IMR-90 (cell line): ENCODE data around the gene ABL1.

Experiments
- BHLHE40 ChIP-seq: fragments of 150-350 bp; IDR thresholded peaks from 2 replicates; pipeline ENCODE4 v1.6.1; 2016; ENCODE audit warnings: mild to moderate bottlenecking, low read depth, low read length
- CHD1 ChIP-seq: IDR thresholded peaks from 2 replicates; pipeline ENCODE4 v1.6.1; 2012; ENCODE audit warnings: low read depth, low read length, improper control_type of control experiment
- CTCF ChIP-seq: conservative IDR thresholded peaks from 2 replicates; pipeline ENCODE4 v1.5.1; 2012; ENCODE audit warnings: mild to moderate bottlenecking, low read depth, low read length, improper control_type of control experiment
- FOS ChIP-seq: fragments of 150-350 bp; IDR thresholded peaks from 2 replicates; pipeline ENCODE4 v1.6.1; 2016; ENCODE audit warnings: low read depth, low read length
- NFE2L2 ChIP-seq: fragments of 150-350 bp; IDR thresholded peaks from 2 replicates; pipeline ENCODE4 v1.6.1; 2016; ENCODE audit warnings: low read depth, mild to moderate bottlenecking, low read length
- POLR2A ChIP-seq: IDR thresholded peaks from 2 replicates; pipeline ENCODE4 v1.6.1; 2012; ENCODE audit warnings: mild to moderate bottlenecking, low read depth, low read length
- RAD21 ChIP-seq: IDR thresholded peaks from 2 replicates; pipeline ENCODE4 v1.6.1; 2012; ENCODE audit warnings: low read length, improper control_type of control experiment
- RFX5 ChIP-seq: IDR thresholded peaks from 2 replicates; pipeline ENCODE4 v1.8.0; 2012; ENCODE audit warnings: low read depth, mild to moderate bottlenecking, low read length, moderate library complexity
- SMC3 ChIP-seq: fragments of 150-350 bp; IDR thresholded peaks from 2 replicates; pipeline ENCODE4 v1.6.1; 2016; ENCODE audit warnings: low read depth, mild to moderate bottlenecking, antibody characterized with exemption, low read length, moderate library complexity

- TF ChIP-seq BHLHE40 (no peak), CTCF (no peak), NFE2L2 (no peak), POLR2A (no peak), SMC3 (no peak), RFX5 (no peak), FOS (no peak), RAD21 (no peak), CHD1 (no peak)
Measured at GRCh38 chr9:130871395-130872062, 36.5 kb downstream of the ABL1 start.
